Amygdala (tissue), 56 donors: ENCODE results near the gene SSC5D.
A peak's percentile ranks its signal among the peaks of the same experiment; 100 is the strongest.
"Not testable (repeated sequence)": the region's sequence is repeated elsewhere in the genome, so short reads cannot be mapped to it uniquely, and the experiment has no call there.

ENCODE experiments used
- DNase-seq, 56 donors: peaks; one replicate each; lab custom pipeline; 2025; lab: John Stamatoyannopoulos, UW

The SSC5D gene

DNA sequence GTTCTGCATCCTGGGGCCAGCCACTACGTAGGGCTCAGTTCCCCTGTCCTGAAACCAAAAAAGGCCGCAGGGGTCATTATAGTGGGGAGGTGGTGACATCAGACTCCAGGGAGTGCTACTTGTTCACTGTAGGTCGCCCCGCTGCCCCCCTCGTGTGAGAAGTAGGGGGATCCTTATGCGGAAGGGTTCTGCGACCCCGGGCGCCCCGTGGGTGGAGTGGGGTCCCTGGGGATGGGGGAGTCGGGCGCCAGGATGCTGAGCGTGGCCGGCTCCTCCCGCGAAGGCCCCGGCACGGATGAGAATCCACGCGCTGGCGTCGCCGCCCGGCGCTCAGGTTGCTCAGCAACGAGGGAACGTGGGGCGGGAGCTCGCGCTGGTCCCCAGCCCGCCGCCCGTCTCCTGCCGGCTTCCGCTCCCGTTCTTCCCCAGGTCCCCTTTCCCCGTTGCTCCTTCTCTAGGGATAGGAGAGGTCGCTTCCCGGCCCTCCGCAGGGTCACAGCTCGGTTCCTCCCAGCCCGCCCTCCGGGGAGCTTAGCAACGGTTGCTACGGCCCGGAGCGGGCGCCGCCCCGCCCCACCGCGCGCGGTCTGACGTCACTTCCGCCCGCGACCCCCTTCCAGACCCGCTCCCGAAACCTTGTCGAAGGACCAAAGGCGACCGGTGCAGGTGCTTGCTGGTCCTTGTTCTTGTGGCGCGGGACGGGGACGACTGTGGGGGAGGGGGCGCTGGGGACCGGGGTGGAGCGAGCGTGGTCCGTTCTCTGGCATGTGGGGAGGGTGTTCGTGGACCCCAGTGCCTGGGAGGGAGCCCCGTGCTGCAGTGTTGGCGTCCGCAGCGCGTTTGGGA lies 3.4 kb upstream of the SSC5D start, which contains the start of gene NAT14:
Gene NAT14 (plus strand): TSS at position 596 of the 846 bp plus-strand sequence. CDS start 521 bp downstream, outside the sequence.
- peak in 36 of 56 donors; percentile 6 to 76 (median 54) for DNase-seq

DNA sequence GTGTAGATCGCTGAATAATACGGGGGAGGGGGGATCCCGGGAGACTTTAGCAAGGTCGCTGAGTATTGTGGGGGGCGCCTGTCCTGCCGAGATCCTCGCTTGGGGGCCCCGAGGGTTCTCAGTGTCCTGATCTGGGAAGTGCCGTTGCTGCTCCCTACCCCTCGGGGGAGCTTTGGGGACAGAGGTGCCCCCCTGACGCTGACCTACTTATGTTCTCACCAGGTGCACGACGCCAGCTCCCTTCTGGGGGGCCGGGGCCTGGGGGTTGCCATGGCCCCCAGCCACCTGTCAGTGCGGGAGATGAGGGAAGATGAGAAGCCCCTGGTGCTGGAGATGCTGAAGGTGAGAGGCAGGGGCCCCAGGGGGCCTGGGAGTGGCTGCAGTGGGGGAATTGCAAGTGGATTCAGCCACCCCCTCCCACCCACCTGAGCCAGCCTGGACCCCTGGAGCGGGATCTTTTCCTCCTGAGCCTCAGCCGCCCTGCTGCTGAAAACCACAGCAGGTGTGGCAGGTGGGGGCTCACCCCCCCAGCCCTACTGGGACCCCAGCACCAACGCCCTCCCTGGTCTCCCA lies 2.7 kb upstream of the SSC5D start:
- DNase-seq: no peak

DNA sequence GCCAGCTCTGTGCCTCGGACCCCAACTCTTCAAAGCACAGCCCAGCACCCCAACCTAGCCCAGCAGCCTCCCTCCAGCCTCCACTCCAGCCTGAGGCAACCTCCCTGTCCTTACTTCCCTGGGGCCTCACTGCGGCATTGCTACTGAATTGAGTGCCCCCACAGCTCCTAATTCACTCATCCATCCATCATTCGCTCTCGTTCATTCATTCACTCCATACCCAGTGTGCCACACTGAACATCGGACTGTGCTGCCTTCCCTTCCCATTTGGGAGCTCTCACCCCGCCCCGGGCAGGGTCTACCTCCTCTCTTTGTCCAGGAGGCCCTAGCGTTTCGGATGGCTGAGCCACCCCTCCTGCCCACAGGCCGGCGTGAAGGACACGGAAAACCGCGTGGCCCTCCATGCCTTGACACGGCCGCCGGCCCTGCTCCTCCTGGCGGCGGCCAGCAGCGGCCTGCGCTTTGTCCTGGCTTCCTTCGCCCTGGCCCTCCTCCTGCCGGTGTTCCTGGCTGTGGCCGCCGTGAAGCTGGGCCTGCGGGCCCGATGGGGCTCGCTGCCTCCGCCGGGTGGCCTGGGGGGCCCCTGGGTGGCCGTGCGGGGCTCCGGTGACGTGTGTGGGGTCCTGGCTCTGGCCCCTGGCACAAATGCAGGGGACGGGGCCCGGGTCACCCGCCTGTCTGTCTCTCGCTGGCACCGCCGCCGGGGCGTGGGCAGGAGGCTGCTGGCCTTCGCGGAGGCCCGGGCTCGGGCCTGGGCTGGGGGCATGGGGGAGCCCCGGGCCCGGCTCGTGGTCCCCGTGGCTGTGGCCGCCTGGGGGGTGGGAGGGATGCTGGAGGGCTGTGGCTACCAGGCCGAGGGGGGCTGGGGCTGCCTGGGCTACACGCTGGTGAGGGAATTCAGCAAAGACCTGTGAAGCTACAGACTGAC lies 1.9 kb upstream of the SSC5D start:
- DNase-seq: no peak

DNA sequence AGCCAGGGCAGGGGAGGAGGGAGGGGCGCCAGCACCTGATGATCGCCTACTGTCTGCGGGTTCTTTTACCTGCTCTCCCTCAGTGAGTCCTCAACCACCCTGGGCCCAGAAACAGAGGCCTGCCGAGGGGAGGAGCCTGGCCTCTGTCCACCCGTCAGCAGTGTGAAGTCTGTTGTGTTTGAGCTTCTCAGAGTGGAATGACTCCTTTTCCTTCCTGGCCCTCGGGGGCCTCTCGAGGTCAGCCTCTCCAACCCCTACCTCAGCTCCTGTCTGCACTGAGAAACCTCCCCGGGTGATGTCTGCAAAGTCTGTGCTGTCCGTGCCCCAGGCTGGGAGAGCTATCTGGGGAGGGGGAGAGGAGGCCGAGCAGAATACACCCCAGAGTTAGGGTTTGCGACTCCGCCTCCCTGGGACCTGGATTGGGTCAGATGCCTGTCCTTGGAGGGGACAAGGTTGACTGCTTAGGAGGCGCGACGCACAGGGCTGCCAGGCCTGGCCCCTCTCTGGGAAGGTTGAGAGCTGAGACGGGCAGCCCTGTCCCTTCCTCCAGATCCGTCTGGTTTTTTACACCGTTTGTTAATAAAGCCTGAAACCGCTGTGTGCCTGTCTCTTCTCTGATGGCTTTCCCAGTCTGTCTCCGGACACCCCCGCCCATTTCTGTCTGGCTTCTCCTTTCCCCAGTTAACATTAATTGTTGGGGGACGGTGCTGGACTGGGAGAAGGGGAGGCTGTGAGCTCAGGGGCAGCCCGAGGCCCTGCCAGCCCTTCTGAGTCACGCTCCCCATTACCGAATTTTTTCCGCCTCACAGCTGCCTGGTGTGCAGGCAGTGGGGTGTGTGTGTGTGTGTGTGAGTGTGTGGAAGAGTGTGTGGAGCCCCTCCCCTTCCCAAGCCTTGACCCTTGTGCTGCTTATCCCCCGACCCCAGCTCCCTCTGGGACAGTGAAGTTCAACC lies 989 bp upstream of the SSC5D start:
- peak in 5 of 56 donors; percentile 9 to 46 (median 34) for DNase-seq

DNA sequence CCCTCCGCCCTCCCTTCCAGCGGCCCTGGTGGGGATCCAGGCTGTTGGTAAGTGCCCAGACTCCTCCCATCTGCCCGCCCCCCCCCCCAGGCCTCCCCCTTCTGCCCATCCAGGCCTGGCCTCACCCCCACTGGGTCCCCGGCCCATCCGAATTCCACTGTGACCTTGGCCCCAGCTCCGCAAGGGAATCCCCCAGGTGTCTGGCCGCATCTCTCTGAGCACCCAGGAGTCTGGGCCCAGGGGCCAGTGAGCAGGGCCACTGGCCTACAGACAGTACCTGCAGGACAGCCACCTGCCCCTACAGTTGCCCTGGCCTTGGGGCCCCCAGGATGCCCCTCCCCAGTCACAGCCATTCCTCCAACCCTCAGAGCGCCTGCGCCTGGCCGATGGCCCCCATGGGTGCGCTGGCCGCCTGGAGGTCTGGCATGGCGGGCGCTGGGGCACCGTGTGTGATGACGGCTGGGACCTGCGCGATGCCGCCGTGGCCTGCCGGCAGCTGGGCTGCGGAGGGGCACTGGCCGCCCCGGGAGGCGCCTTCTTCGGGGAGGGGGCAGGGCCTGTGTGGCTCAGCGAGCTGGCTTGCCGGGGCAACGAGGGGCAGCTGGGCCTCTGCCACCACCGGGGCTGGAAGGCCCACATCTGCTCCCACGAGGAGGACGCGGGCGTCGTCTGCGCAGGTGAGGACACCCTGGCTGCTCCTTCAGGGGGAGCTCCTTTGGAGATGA lies 912 bp downstream of the SSC5D start:
- DNase-seq: no peak

DNA sequence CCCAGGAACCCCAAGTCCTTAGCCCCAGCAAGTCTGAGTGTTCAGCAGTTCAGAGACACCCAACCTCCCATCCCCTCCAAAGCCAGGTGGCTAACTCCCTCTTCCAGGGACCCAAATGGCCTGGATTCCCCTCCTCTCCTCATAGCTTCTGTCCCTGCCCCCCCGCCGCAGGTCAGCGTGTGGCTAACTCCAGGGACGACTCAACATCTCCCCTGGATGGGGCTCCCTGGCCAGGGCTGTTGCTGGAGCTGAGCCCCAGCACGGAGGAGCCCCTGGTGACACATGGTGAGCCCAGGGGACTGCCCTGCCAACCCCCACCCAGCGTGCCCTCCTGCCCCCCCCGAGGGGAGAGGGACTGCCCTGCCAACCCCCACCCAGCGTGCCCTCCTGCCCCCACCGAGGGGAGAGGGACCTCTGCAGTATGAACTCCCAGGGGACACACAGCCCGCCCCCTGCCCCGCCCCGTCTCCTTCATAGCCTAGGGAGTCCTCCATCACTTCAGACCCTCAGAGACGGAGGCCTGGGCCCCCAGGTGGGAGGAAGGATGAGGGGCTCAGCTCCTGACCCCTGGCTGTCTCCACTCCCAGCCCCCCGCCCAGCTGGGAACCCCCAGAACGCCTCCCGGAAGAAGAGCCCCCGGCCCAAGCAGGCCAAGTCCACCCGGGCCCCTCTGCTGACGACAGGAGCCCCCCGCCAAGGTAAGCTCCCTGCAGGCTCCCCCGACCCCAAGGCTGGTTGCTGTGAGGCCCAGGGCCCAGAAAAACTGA lies 1.7 kb downstream of the SSC5D start:
- no peak for DNase-seq

DNA sequence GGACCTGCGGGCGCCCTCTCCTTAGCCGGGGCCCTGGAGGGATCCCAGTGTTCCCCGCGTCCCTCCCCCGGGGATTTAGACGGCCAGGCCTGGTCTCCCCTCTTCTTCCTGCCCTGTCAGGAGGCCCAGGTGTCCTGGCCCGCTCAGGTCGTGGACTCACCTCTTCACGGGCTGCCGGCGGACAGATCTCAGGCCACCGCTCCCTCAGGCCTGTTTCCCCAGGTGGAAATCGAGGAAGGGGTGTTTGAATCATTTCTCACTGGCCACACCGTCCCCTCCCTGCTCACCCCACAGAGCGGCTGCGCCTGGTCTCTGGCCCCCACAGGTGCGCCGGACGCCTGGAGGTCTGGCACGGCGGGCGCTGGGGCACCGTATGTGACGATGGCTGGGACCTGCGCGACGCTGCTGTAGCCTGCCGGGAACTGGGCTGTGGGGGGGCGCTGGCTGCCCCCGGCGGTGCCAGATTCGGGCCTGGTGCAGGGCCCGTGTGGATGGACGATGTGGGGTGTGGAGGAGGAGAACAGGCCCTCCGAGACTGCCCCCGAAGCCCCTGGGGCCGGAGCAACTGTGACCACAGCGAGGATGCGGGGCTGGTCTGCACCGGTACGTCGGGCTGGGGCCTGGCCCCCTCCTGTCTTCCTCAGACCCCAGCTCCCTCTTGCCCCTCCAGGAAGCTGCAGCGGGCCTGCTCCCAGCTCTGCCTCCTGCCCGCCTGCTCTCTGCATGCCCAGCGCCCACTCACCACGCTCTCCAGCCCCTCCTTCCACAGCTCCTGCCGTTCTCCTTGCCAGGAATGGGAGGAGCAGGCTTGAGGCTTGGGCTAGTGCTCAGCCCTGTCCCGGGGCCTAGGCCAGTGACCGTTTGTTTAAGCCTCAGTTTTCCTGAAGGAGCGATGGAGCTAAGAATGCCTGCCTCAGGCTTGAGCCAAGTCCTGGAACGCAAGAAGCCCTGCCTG lies 2.5 kb downstream of the SSC5D start:
- DNase-seq: peak in 1 of 56 donors; percentile 15

DNA sequence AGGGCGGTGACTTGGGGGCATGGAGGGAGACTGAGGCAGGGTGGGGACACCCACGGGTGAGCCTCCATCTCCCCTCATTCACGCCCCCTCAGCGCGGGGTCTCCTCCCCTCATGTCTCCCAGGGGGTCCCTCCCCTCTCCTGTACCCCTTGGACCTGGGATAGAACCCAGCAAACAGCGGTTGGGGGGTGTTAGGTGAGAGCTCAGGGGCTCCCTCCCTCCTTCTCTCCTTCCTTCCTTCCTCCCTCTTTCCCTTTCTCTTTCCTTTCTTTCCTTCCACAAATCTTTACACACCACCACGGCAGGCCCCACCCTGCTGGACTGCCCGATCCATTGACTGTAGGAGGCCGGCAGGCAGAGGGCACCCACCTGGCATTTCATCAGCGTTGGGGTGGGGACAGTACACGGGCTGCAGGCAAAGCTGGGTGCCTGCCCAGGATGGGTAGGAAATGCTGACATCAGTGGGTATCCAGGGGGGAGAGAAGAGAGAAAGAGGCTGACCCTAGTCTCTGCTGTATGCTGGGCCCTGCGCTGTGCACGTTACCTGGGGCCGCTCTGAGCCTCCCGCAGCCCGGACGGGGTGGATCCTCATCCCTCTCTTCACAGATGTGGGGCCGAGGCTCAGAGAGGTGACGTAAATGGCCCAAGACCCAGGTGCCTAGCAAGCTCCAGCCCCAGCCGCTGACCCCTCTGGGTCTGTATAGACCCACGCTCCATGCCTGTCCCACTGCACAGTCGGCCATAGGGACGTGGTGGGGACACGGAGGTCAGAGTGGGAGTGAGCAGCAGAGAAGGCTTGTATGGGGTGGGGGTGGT lies 3.5 kb downstream of the SSC5D start:
- no peak for DNase-seq

DNA sequence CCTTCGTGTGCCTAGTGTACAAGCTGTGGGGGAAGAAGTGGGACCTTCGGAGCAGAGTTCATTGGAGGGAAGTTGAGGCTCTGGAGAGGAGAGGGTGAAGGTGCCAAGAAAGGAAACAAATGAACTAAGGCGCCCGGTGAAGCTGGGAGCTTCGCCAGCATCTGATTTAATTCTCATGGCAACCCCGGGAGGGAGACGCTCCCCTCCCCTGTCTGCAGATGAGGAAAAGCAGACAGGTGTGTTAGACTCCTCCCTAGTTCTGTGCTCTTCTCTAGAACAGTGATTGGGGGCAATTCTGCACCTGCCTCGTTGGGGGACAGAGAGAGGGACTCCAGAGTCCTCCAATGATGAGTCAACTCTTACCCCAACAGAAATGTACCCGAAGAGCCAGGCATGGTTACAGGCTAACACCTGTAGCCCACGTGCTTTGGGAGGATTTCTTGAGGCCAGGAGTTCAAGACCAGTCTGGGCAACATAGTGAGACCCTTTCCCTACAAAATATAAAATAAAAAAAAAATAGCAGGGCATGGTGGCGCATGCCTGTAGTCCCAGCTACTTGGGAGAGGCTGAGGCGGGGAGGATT lies 4.2 kb downstream of the SSC5D start:
- no peak for DNase-seq

DNA sequence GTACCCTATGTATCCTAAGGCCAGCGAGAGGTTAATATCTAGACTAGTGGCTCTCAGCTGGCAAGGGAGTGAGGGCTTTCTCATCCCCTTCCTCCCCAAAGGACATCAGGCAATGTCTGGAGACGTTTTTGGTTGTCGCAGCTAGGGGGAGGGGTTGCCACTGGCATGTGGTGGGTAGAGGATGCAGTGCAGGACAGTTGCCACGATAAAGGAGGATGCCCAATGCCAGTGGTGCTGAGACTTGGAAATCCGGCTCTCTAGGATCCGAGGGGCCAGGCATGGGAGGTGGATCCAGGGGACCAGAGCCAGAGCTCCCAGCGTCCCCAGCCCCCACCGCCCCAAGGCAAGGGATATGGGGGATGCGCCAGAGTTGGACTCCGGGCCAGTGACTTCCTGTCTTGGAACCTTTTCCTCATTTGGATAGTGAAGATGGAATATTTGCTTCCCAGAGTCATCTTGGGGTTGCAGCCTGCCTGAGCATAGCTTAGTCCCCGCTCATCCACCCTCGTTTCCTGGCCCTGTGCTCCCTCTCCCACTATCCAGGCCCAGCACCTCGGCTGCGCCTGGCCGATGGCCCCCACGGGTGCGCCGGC lies 4.9 kb downstream of the SSC5D start:
- no peak for DNase-seq

DNA sequence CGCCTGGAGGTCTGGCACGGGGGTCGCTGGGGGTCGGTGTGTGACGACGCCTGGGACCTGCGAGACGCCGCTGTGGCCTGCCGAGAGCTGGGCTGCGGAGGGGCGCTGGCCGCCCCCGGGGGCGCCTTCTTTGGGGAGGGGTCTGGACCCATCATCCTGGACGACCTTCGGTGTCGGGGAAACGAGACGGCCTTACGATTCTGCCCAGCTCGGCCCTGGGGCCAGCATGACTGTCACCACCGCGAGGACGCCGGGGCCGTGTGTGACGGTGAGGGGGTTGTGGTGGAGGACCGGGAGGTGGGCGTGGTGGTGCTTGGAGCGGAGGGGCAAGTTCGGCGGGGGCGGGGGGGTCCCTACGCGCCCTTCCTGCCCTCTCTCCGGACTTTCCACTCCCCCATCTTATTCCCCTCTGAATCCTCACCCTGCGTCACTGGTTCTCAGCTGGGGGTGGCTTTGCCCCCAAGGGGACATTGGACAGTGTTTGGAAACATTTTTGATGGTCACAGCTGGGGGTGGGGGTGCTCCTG lies 5.5 kb downstream of the SSC5D start:
- no peak for DNase-seq

DNA sequence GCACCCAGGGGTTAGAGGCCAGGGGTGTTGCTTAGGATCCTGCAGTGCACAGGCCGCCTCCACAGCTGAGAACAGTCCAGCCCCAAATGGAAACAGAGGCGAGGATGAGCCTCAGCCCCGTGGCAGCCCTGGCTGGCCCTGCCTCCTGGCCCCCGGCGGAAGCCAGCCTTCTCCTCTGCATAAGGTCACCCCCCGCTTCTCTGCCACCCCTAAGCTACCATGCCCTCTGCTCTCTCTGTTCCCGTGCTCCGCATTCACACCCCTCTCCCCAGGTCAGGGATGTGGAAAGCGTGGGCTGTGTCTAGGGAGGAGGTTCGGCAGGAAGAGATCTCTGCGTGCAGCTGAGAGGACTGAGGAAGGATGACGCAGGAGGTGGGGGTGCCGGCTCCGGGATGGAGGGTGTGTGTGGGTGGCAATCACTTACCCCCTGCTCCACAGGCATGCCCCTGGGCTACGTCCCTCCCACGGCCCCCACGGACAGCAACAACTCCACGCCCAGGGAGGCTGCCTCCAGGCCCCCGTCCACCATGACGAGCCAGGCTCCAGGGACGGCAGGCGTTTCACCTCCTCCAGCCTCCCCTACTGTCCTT lies 6.0 kb downstream of the SSC5D start:
- DNase-seq: no peak

DNA sequence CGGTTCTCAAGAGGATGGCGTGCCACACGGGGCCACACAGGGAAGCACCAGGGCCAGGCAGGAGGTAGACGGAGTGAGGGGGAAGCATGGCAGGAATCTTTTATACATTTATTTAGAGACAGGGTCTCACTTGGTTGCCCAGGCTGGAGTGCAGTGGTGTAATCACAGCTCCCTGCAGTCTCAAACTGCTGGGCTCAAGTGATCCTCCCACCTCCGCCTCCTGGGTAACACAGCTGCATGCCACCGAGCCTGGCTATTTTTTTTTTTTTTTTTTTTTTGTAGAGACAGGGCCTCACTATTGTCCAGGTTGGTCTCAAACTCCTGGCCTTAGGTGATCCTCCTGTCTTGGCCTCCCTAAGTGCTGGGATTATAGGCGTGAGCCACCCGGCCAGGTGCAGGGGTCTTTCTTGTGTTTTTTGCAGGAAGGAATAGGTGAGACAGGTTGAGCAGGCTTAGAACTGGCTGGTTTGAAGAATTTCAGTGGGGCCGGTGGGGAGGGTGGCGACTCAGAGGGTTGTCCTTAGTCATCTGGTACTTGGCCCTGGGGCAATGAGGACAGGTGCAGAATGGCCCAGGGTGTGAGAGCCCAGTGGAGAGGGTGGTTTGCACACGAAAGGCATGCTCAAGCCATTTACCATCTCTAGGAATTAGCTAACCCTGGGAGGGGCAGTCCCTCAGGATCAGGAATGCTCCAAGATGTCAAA lies 7.6 kb downstream of the SSC5D start:
- DNase-seq: no peak

DNA sequence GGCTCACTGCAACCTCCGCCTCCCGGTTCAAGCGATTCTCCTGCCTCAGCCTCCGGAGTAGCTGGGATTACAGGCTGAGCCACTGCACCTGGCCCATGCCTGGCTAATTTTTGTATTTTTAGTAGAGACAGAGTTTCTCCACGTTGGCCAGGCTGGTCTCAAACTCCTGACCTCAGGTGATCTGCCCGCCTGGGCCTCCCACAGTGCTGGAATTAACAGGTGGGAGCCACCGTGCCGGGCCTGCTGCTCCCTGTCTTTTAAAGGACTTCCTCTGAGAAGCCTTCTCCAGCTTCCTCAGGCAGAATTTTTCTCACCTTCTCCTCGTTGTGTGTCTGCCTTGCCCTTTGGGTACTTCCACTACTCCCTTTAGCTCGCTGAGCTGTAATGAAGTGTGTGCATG lies 8.6 kb downstream of the SSC5D start:
- not testable (repeated sequence) for DNase-seq
